A549 treated with DMSO at 1 μM for 4 hours (cell line): ENCODE measurements around the gene KLC4. TPM values are rescaled to one million over a fixed set of nuclear protein-coding genes. Genes with fewer than 3 reads are reported as not detected.

Experiments
- total RNA-seq: library from RNA; stranded (reverse); fragments of 200-300 nt; extraction: Qiagen RNA extraction; gene quantifications from 5 replicates; pipeline ENCODE4 v1.2.3, GENCODE V29; 2022; ENCODE audit warnings: low read depth

KLC4 gene
- total RNA-seq: 7.1 to 8.7 TPM (median 7.6 TPM) in 5 replicates

GRCh38 chr6:43059168-43060033 is at the start of gene KLC4, which contains the start of gene MRPL2:
Gene KLC4 (plus strand): TSS chr6:43059631. CDS start chr6:43061336, 1,705 bp downstream.
Gene MRPL2 (minus strand): TSS chr6:43059434. CDS start chr6:43059381, 53 bp downstream.

GRCh38 chr6:43013843-43014433 is 45.5 kb upstream of the KLC4 start, which contains the start of the genes KLHDC3 and MEA1:
Gene KLHDC3 (plus strand): TSS chr6:43014249. CDS start chr6:43017193, 2,944 bp downstream.
Gene MEA1 (minus strand): TSS chr6:43013946. CDS start chr6:43013813, 133 bp downstream.

GRCh38 chr6:43021270-43022047 is 38.0 kb upstream of the KLC4 start, which contains the start of gene RRP36:
Gene RRP36 (plus strand): TSS chr6:43021623. CDS start chr6:43021655, 32 bp downstream.

GRCh38 chr6:43053545-43054205 is 5.8 kb upstream of the KLC4 start, which contains the start of gene CUL7:
Gene CUL7 (minus strand): TSS chr6:43053851. CDS start chr6:43052788, 1,063 bp downstream.

GRCh38 chr6:43075670-43076463 is 16.4 kb downstream of the KLC4 start, which contains the start of gene PTK7:
Gene PTK7 (plus strand): TSS chr6:43076314. CDS start chr6:43076489, 175 bp downstream.

Other genes with a start within 250 kb of the KLC4 start
- gene RPL7L1, start 180.0 kb upstream of the KLC4 start, total RNA-seq: 73.7 to 96.5 TPM (median 78.0 TPM) in 5 replicates
- gene PTCRA, start 143.6 kb upstream of the KLC4 start, total RNA-seq: not detected in 5 replicates
- 38.7 to 45.4 TPM (median 43.4 TPM) in 5 replicates for gene CNPY3, start 130.2 kb upstream of the KLC4 start, total RNA-seq
- 0.09 to 0.19 TPM (median 0.14 TPM) in 4 of 5 replicates, not detected in the other for gene GNMT, start 98.9 kb upstream of the KLC4 start, total RNA-seq
- 5.5 to 10.5 TPM (median 9.6 TPM) in 5 replicates for gene PEX6, start 80.5 kb upstream of the KLC4 start, total RNA-seq
- gene PPP2R5D, start 75.1 kb upstream of the KLC4 start, total RNA-seq: 25.2 to 30.8 TPM (median 27.0 TPM) in 5 replicates
- 84.5 to 98.0 TPM (median 96.9 TPM) in 5 replicates for gene MEA1, start 45.7 kb upstream of the KLC4 start, total RNA-seq
- 27.9 to 32.8 TPM (median 29.8 TPM) in 5 replicates for gene KLHDC3, start 45.4 kb upstream of the KLC4 start, total RNA-seq
- 69.0 to 76.3 TPM (median 74.7 TPM) in 5 replicates for gene RRP36, start 38.0 kb upstream of the KLC4 start, total RNA-seq
- gene CUL7, start 5.8 kb upstream of the KLC4 start, total RNA-seq: 7.3 to 8.5 TPM (median 7.6 TPM) in 5 replicates
- gene MRPL2, start 197 bp upstream of the KLC4 start, total RNA-seq: 50.9 to 60.3 TPM (median 57.7 TPM) in 5 replicates
- gene PTK7, start 16.7 kb downstream of the KLC4 start, total RNA-seq: 4.3 to 5.8 TPM (median 4.9 TPM) in 5 replicates
- gene SRF, start 111.6 kb downstream of the KLC4 start, total RNA-seq: 15.0 to 18.1 TPM (median 17.4 TPM) in 5 replicates
- gene CUL9, start 122.6 kb downstream of the KLC4 start, total RNA-seq: 5.4 to 10.4 TPM (median 9.7 TPM) in 5 replicates
- gene DNPH1, start 169.8 kb downstream of the KLC4 start, total RNA-seq: 74.5 to 96.8 TPM (median 85.9 TPM) in 5 replicates
- 0.03 to 0.09 TPM (median 0.06 TPM) in 4 of 5 replicates, not detected in the other for gene TTBK1, start 183.8 kb downstream of the KLC4 start, total RNA-seq
- gene SLC22A7, start 238.6 kb downstream of the KLC4 start, total RNA-seq: not detected in 5 replicates
- 0.45 to 0.83 TPM (median 0.58 TPM) in 5 replicates for gene CRIP3, start 249.2 kb downstream of the KLC4 start, total RNA-seq